DMS53 (cell line): ENCODE measurements around the gene AQP4.

Experiments
- DNase-seq: peaks from one replicate; lab custom pipeline; 2025; lab: John Stamatoyannopoulos, UW

AQP4 gene

DNA sequence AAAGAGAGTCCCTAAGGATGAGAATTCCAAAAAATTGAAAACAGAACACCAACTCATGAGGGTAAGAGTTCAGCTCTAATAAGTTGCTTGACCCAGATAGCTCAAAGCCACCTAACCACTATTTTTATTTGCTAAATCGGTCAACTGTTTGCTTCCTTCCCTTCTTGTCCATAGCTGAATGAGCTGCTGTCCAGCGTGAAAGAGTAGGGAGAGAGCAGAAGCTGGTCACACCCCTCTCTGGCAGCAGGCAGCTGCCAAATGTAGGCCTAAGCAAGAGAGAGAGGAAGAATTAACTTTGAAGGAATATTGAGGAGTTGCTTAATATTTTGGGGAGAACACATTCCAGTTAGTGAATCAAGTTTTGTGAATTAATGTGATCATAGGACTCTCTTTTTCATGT, 25.9 kb downstream of the AQP4 start:
- DNase-seq, result no peak

DNA sequence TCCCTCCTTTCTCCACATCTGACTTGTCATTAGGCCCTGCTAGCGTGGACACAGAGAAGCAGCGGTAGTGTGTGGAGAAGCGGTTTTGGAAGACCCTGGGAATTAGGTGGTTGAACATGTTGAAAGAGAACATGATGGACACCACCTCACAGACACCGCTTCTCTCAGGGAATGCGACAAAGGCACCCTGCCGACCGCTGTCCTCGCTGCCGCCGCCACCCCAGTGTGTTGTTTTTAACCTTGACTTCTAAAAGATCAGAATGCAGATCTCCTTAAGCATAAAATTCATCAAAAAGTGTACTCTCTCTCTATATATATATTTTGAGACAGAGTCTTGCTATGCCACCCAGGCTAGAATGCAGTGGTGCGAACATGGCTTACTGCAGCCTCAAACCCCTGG, 33.2 kb downstream of the AQP4 start:
- DNase-seq, result no peak

DNA sequence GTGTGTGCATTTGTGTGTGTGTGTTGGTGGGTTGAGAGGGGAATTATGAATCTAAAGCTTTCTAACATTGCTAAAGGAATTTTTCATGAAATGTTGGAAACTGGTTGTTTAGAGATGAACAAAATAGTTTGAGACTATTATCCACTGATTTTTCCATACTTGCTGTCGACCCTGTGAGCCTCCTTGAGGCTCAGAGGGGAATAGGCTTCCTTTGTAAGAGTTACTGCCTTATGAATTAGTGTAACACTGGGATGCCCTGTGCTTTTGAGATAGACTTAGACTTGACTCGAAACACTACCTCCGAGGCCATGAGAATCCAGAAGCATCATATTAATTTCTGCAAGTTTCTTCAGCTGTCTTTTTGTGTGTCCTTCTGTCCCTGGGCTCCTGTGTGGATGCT, 37.9 kb downstream of the AQP4 start:
- DNase-seq, result no peak

DNA sequence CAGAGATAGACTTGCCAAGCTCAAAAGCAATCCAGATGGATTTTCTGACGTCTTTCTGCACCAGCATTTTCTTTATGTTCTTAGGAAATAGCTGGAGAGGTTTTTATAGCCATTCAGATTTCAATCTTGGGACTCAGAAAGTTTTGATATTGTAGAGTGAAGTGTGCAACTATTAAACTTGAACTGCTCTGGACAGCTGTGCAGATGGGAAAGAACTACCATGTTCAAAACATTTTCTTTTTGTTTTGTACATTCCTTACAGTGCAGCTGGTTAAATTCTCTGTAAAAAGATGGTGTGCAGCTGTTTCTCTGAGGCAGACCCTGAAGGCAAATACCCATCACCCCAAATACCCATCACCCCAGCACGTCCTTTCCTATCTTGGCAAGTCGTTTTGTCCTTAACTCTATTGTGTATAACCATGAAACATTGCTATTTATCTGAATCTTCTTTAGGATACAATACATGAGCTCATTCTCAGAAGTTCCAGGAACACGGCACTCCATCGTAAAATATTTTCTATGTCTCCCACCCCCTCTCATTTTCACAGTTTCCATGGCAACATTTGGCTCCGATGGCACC, 38.8 kb downstream of the AQP4 start:
- DNase-seq, result no peak

DNA sequence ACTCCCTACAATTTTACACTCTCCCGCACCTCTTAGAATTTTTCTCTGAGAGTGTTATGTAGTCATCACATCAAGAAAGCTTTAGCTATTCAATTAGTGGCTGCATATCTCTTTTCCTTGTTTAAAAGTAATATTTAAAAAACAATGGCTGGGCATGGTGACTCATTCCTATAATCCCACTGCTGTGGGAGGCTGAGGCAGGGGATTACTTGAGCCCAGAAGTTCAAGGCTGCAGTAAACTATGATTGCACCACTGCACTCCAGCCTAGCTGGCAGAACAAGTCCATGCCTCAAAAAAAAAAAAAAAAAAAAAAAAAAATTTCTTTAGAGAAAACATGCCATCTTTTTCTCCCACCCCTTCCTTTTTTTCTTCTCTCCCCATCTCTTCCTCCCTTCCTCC, 44.3 kb downstream of the AQP4 start:
- no peak for DNase-seq

DNA sequence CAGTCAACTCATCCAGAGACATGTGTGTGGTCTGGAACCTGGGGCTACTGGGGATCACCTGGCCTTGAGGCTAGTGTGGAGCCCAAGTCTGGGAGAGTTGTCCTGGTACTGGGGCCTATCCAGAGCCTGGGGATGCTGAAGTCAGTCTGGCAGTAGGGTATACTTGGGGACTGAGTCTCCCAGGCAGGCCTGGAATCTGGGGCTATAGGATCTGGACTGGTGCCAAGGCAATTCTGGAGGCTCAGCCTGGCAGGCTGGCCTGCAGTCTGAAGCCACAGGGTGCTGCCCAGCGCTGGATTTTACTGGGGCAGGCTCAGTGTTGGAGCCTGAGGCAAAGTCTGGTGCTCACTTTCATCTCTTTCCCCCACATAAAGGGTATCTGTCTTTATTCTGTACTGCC, 46.5 kb downstream of the AQP4 start:
- DNase-seq, result no peak

DNA sequence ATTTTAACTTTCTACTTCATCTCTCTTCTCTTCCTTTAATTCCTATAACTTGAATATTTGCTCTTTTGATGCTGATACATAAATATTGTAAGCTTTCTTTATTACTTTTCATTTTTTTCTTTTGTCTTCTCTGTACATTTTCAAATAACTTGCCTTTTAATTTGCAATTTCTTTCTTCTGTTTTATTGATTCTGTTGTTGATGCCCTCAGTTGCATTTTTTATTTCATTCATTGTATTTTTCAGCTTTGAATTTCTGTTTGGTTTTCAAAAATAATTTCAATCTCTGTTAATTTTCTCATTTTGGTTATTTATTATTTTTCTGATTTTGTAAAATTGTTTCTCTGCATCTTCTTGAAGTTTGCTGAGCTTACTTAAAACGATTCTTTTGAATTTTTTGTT, 47.0 kb downstream of the AQP4 start:
- no peak for DNase-seq

DNA sequence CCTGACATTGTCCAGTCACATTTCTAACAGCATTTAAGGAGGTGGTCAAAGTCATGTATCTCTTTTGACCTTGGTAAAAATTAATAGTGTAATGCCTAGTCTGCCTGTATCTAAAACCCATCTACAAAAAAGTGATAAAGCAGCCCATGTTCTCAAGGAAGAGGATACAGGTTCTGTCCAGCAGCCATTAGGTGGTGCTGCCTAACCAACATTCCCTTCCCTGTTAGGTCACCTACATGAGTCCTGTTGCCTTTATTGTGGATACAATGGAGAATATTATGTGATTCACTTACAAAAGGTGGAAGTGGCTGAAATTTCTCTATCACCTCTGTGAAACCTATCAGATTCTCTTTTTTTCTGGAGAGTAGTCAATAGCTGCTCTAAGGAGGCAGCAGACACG, 52.5 kb downstream of the AQP4 start:
- peak; percentile 79 for DNase-seq

DNA sequence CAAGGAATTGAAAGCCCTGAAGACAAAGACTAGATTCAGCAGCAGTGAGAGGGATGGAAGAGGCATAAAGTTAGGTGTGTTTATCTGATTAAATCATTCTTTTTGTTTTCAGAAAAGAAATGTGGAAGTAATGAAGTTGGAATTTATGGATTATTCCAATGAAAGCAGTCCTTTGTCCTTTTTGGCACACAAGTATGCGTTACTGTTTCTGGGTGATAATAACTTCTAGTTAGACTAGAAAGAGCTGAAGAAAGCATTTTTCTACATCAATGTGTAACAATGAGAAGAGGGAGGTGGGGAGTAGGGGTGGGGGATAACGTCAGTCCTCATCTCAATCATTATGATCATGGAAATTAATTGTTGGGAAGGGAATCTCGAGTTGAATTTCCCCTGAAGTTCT, 53.0 kb downstream of the AQP4 start:
- DNase-seq, result no peak

DNA sequence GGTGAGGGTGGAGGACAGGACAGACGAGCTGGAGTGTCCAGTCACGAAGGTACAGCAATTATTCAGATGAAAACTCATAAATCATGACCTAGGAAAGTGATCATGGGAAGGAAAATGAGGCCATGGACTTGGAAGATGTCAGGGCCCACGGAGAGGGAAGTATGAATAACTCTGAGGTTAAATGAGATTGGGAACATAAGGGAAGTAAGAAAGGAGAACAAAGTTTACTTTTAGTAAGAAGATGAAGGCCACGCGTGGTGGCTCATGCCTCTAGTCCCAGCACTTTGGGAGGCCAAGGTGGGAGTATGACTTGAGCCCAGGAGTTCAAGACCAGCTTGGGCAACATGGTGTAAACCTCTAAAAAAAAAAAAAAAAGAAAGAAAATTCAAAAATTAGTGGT, 56.2 kb downstream of the AQP4 start:
- DNase-seq, result no peak

DNA sequence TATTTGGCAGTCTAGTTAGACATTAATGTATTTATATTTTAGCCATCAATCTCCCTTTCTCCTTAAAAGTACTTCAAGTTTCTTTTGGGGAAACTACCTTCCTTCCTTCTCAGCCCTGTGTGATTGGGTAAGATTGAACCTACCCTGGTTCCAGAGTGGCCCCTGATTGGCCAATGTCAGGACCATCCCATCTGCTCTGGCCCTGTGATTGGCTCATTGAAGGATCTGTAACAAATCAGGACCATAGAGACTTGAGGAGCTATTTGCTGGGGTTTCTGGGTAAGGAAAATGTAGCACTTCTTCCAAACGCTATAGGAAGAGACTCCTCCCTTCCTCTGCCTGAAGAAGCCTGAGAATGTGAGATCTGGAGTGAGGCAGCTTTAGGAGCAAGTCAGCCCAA, 59.3 kb downstream of the AQP4 start:
- no peak for DNase-seq

DNA sequence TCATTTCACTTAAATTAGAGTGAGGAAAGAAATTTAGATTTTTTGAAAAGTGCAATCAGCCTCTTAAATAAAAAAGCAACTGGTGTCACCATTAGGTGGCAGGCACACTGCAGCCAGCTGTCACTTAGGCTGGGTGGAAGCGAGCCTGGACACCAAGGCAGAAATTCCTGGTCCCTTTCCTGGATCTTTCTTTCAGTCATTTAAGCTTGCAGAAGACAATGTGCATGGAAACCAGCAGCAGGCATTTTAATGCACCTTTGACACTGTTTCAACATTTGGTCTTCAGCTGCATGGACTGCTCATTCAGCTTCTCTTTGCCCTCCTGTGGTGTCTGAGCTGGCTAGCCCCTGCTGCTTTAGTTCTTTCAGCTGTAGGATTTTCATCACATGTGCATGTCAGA, 61.0 kb downstream of the AQP4 start:
- DNase-seq, result peak; percentile 50

DNA sequence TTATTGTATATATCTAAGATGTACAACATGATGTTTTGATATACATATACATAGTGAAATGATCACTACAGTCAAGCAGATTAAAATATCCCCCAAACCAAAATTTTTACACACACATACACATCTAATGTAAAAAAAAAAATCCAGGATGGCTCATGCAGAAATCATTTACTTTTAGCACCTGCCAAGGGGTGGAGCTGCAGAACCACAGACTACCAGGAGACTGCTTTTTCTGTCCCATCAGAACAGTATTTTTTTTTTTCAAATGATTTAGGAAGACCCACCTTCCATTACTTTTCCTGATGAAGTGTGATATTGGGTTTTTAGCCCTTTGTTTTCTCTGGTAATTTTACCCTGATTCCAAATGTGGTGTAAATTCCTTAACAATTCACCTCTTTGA, 61.9 kb downstream of the AQP4 start:
- DNase-seq, result peak; percentile 57

DNA sequence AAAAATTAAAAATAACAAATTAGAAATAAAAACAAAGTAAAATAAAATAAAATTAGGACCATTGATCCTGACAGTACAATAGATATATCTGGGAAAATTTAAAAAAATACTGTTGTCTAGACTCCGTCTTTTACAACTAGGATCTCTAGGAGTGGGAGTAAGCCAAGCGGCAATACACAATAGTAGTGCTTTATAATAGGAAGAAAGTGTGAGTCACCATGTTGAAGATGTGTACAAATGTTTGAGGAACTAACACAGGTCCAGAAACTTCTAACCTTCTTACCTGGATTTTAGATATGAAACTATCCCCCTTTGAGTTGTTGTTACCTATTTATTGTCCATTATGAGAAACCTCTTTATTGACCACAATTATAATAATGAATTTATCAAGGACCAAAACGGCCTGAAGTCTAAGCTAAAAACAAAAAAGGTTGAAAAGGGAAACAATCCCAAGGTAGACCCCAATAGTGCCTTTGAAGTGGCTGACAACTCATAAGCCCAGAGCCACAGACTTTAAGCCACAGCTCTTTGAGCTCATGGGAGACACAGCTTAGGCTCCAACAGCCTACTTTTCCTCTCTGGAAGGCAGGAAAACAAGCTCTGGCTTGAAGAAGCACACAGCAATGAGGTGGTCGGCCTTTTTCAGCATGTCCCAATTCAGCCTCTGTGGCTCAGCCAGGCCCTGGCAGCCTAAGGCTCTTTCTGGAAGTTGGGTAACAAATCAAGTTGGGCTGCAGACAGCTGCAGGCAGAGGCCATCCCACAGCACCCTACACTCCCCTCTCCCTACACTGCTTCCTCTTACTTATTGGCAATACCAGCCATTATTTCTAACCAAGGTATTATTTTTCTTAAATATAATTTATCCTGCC, 62.9 kb downstream of the AQP4 start:
- DNase-seq, result no peak
